BE2C (cell line): Measurements from ENCODE around the gene SLC2A3.
"Not testable (repeated sequence)": the region's sequence is repeated elsewhere in the genome, so short reads cannot be mapped to it uniquely, and the experiment has no call there.

Experiments
- DNase-seq: peaks from one replicate; pipeline ENCODE4 v3.0.0-alpha.2; 2020
- H3K27me3 ChIP-seq: fragments of 250-450 bp; sonication (Bioruptor Pico); 2 replicates; pipeline ENCODE4 v1.5.1; 2020; ENCODE audit warnings: mild to moderate bottlenecking
- H3K36me3 ChIP-seq: fragments of 250-450 bp; sonication (Bioruptor Pico); 2 replicates; pipeline ENCODE4 v1.5.1; 2020; ENCODE audit warnings: mild to moderate bottlenecking
- H3K4me1 ChIP-seq: fragments of 250-450 bp; sonication (Bioruptor Pico); 2 replicates; pipeline ENCODE4 v1.5.1; 2020
- H3K4me3 ChIP-seq: 2 replicates; pipeline ENCODE4 v1.5.1; 2011; ENCODE audit warnings: low read depth, low read length
- H3K9me3 ChIP-seq: fragments of 250-450 bp; sonication (Bioruptor Pico); 2 replicates; pipeline ENCODE4 v1.5.1; 2020
- TF ChIP-seq, protein P1 (sequence below): IDR thresholded peaks from 2 replicates; pipeline ENCODE4 v1.5.1; 2012; ENCODE audit warnings: mild to moderate bottlenecking, low read depth, low read length

Gene SLC2A3

DNA sequence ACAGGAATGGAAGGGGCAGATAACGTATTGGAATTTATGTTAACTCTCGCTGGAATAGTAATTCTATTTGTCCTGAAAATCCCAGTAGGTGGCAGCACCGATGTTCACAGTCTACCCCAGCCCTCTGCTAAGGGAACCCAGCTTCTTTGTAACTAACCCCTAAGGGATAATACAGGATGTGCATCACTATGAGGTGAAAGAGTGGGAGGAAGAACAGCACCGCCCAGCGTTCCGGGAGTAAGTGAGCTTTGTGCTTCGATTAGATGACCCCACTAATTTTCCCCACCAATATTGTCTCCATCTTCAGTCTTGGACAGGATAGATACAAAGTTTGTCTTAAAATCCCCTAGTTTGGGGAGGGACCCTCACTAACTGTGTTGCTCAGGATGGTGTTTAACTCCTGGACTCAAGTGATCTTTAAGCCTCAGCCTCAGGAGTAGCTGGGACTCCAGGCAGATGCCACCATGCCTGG lies 2.7 kb downstream of the SLC2A3 start:
- H3K27me3 ChIP-seq = no peaks in the 10 kb centered on the region
- H3K9me3 ChIP-seq = no peaks in the 10 kb centered on the region
- H3K4me3 ChIP-seq = peak overlapping the region; percentile 3; the same call in 1 of the 2 replicates
- peaks cover 6% of the 10 kb centered on the region for H3K4me1 ChIP-seq
- DNase-seq = peak; percentile 78
- TF ChIP-seq, protein P1, sequence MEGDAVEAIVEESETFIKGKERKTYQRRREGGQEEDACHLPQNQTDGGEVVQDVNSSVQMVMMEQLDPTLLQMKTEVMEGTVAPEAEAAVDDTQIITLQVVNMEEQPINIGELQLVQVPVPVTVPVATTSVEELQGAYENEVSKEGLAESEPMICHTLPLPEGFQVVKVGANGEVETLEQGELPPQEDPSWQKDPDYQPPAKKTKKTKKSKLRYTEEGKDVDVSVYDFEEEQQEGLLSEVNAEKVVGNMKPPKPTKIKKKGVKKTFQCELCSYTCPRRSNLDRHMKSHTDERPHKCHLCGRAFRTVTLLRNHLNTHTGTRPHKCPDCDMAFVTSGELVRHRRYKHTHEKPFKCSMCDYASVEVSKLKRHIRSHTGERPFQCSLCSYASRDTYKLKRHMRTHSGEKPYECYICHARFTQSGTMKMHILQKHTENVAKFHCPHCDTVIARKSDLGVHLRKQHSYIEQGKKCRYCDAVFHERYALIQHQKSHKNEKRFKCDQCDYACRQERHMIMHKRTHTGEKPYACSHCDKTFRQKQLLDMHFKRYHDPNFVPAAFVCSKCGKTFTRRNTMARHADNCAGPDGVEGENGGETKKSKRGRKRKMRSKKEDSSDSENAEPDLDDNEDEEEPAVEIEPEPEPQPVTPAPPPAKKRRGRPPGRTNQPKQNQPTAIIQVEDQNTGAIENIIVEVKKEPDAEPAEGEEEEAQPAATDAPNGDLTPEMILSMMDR = peak; percentile 81
- no peaks in the 10 kb centered on the region for H3K36me3 ChIP-seq

DNA sequence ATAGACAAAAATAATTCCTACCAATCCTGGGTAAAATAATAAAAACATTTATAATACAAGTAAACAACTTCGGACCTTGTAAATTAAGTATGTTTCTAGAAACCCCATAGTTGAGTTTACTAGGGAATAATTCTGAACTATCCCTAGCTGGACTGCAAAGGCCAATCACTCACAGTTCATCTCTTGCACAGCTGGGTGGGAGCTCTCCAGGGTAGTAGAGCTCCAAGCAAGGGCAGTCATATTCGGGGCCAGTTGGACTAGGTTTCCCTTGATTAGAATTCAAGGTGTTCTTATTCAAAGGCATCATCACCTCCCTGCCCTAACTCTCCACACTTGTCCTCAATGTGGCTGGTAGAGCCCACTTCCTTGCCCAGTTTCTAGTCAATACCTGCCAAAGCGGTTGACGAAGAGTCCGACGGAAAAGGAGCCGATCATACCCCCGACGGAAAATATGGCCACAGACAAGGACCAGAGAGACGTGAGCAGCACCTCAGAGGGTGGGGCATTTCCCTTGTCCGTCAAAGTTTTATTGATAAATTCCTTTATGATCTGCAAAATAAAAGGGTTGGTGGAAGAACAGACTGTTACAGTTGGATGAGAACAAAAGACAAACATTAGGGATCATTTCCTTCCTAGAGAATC lies 3.3 kb downstream of the SLC2A3 start:
- not testable (repeated sequence) for H3K27me3 ChIP-seq, DNase-seq, H3K36me3 ChIP-seq, H3K4me1 ChIP-seq, H3K4me3 ChIP-seq, H3K9me3 ChIP-seq

DNA sequence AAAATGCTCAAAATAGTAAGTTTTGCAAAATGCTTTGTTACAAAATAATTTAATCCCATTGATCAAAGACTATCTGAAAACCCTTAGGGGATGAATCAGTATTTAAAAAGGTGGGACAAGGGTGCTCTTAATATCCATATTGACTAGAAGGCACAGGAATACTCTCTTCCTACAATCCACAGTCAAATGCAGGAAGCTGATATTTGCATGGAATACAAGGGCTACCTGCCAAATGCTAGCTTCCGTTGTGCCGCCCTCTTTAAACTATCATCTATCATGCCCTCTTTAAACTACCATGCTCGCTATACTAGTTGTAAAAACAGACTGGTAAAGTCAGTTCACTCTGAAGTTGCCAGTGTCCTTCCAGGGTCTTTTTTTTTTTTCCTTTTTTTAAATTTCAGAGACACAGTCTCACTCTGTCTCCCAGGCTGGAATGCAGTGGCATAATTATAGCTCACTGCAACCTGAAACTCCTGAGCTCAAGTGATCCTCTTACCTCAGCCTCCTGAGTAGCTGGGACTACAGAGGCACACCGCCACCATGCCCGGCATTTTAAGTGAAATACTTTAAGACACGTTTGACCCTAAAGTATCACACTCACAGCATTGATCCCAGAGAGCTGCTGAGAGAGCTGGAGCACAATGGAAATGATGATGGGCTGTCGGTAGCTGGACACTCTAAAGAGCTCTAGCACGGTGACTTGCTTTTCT lies 6.7 kb downstream of the SLC2A3 start:
- no peak for DNase-seq
- Histone ChIP-seq H3K36me3 (no peaks in the 10 kb centered on the region), H3K4me1 (no peaks in the 10 kb centered on the region)

DNA sequence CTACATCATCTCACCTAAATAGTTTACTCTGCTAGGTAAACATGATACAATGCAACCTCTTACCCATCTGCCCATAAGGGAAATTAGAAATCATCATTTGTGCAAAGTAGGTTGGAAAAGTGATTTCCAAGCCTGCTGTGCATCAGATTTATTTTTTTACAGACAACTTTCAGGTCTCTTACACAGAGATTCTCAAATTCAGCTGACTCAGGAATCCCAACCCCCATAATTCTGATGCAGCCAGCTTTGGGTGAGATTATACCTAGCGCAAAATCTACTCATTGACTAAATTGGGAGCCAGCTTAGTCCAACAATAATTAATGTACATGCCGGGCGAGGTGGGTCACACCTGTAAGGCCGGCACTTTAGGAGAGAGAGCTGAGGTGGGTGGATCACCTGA lies 8.5 kb downstream of the SLC2A3 start:
- Histone ChIP-seq H3K27me3 (no peaks in the 10 kb centered on the region), H3K4me1 (no peaks in the 10 kb centered on the region), H3K36me3 (no peaks in the 10 kb centered on the region), H3K4me3 (no peak overlapping the region), H3K9me3 (no peaks in the 10 kb centered on the region)
- TF ChIP-seq, protein P1 = no peak
- no peak for DNase-seq

More for the DNA sequence above, 6.7 kb downstream of the SLC2A3 start:
- H3K9me3 ChIP-seq = no peaks in the 10 kb centered on the region
- H3K4me3 ChIP-seq = no peak overlapping the region
- no peaks in the 10 kb centered on the region for H3K27me3 ChIP-seq
- TF ChIP-seq, protein P1 = no peak

GRCh38 chr12:7926068-7926666 lies 9.8 kb downstream of the SLC2A3 start:
- H3K27me3 ChIP-seq, DNase-seq, H3K9me3 ChIP-seq, H3K4me1 ChIP-seq, H3K4me3 ChIP-seq, H3K36me3 ChIP-seq: not testable (repeated sequence)

DNA sequence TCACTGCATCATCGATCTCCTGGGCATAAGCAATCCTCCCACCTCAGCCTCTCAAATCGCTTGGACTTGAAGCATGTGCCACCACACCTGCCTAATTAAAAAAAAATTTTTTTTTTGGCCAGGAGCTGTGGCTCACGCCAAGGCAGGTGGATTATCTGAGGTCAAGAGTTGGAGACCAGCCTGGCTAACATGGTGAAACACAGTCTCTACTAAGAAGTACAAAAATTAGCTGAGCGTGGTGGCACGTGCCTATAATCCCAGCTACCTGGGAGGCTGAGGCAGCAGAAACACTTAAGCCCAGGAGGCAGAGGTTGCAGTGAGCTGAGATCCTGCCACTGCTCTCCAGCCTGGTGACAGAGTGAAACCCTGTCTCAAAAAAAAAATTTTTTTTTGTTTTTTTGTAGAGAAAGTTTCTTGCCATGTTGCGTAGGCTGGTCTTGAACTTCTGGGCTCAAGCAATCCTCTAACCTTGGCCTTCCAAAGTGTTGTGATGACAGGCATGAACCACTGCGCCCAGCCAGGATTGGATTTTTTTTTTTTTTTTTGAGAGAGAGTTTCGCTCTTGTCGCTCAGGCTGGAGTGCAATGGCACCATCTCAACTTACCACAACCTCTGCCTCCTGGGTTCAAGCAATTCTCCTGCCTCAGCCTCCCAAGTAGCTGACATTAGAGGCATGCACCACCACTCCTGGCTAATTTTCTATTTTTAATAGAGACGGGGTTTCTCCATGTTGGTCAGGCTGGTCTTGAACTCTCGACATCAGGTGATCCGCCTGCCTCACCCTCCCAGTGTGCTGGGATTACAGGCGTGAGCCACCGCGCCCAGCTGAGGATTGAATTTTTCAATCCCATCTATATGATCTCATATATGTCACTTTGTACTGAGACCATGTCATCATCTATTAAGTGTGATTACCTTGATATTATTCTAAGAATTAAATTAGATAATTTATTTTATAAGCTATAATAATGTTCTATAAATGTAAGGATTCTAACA lies 12.4 kb downstream of the SLC2A3 start:
- Histone ChIP-seq H3K36me3 (no peaks in the 10 kb centered on the region), H3K4me1 (no peaks in the 10 kb centered on the region), H3K9me3 (no peaks in the 10 kb centered on the region), H3K4me3 (no peak overlapping the region), H3K27me3 (no peaks in the 10 kb centered on the region)
- no peak for DNase-seq
- TF ChIP-seq, protein P1 = no peak

DNA sequence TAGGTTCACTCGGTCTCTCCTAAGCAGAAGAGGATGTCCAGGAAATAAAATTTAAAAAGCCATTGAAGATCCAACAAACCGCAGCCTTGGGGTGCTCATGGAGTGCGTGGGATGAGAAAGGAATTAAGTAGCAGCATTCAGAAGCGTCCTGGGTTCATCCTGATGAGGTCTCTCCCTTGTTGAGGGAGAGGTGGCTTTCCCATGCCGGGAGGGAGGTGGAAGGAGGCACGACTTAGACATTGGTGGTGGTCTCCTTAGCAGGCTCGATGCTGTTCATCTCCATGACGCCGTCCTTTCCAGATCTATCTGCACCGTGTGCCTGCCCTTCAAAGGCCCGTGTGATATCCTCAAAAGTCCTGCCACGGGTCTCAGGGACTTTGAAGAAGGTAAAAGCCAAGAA lies 14.8 kb downstream of the SLC2A3 start:
- not testable (repeated sequence) for H3K4me1 ChIP-seq, H3K4me3 ChIP-seq, H3K36me3 ChIP-seq, H3K9me3 ChIP-seq, H3K27me3 ChIP-seq, DNase-seq

DNA sequence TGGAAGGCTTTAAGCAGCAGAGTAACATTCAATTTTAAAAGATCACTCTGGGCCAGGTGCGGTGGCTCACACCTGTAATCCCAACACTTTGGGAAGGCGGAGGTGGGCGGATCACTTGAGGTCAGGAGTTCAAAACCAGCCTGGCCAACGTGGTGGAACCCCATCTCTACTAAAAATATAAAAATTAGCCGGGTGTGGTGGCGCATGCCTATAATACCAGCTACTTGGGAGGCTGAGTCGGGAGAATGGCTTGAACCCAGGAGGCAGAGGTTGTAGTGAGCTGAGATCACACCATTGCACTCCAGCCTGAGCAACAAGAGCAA lies 17.8 kb downstream of the SLC2A3 start:
- not testable (repeated sequence) for H3K9me3 ChIP-seq, H3K27me3 ChIP-seq, H3K4me1 ChIP-seq, H3K4me3 ChIP-seq, H3K36me3 ChIP-seq, DNase-seq
